Renal pelvis (tissue), 12 donors: Measurements from ENCODE around the gene AGTRAP. TPM values are rescaled to one million over a fixed set of nuclear protein-coding genes. Genes with fewer than 3 reads are reported as not detected.

Experiments
- DNase-seq: peaks from one replicate; pipeline ENCODE4 v3.0.0-alpha.2; 2013
- long read RNA-seq, 16 experiments: transcript quantifications; one replicate each; lab custom pipeline, GENCODE V29; 2026
- polyA plus RNA-seq, 3 donors: library from polyadenylated mRNA; unstranded; fragments of 120-200 nt; gene quantifications; one replicate each; pipeline ENCODE4 v1.2.1, GENCODE V29; 2013; ENCODE audit not compliant: insufficient read length in 3 of 3

Gene AGTRAP, protein sequence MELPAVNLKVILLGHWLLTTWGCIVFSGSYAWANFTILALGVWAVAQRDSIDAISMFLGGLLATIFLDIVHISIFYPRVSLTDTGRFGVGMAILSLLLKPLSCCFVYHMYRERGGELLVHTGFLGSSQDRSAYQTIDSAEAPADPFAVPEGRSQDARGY
- 10 to 100 TPM; 53.1 to 53.9 (median 53.7) TPM for polyA plus RNA-seq
- long read RNA-seq, donor 1, transcript AGTRAP-201 (5 exons, 1,107 nt), result major isoform, 34 of 61 reads
- long read RNA-seq, donor 1, transcript AGTRAP-203 (5 exons, 1,100 nt), result minor isoform, 11 of 61 reads
- long read RNA-seq, donor 1, partial matches to known transcripts, result 13 of 61 reads
- long read RNA-seq, donor 1, other reads (novel, unspliced or antisense), result 0 of 61 reads
- long read RNA-seq, donor 2, transcript AGTRAP-203 (5 exons, 1,100 nt), result minor isoform, 6 of 63 reads
- long read RNA-seq, donor 2, transcript AGTRAP-201 (5 exons, 1,107 nt), result major isoform, 39 of 63 reads
- long read RNA-seq, donor 2, partial matches to known transcripts, result 16 of 63 reads
- long read RNA-seq, donor 2, other reads (novel, unspliced or antisense), result 0 of 63 reads
- long read RNA-seq, donor 3, transcript AGTRAP-201 (5 exons, 1,107 nt), result major isoform, 30 of 46 reads
- long read RNA-seq, donor 3, transcript AGTRAP-203 (5 exons, 1,100 nt), result minor isoform, 6 of 46 reads
- long read RNA-seq, donor 3, partial matches to known transcripts, result 7 of 46 reads
- long read RNA-seq, donor 3, other reads (novel, unspliced or antisense), result 0 of 46 reads
- long read RNA-seq, donor 4, transcript AGTRAP-201 (5 exons, 1,107 nt), result major isoform, 41 of 72 reads
- long read RNA-seq, donor 4, partial matches to known transcripts, result 26 of 72 reads
- long read RNA-seq, donor 4, other reads (novel, unspliced or antisense), result 0 of 72 reads
- long read RNA-seq, donor 5, transcript AGTRAP-201 (5 exons, 1,107 nt), result major isoform, 17 of 24 reads
- long read RNA-seq, donor 5, transcript AGTRAP-203 (5 exons, 1,100 nt), result minor isoform, 7 of 24 reads
- long read RNA-seq, donor 5, partial matches to known transcripts, result 0 of 24 reads
- long read RNA-seq, donor 5, other reads (novel, unspliced or antisense), result 0 of 24 reads
- long read RNA-seq, donor 6, transcript AGTRAP-201 (5 exons, 1,107 nt), result major isoform, 22 of 48 reads
- long read RNA-seq, donor 6, transcript AGTRAP-203 (5 exons, 1,100 nt), result minor isoform, 6 of 48 reads
- long read RNA-seq, donor 6, partial matches to known transcripts, result 20 of 48 reads
- long read RNA-seq, donor 6, other reads (novel, unspliced or antisense), result 0 of 48 reads
- long read RNA-seq, donor 7, transcript AGTRAP-203 (5 exons, 1,100 nt), result minor isoform, 14 of 59 reads
- long read RNA-seq, donor 7, transcript AGTRAP-201 (5 exons, 1,107 nt), result major isoform, 44 of 59 reads
- long read RNA-seq, donor 7, partial matches to known transcripts, result 0 of 59 reads
- long read RNA-seq, donor 7, other reads (novel, unspliced or antisense), result 0 of 59 reads
- long read RNA-seq, donor 8, transcript AGTRAP-201 (5 exons, 1,107 nt), result major isoform, 5 of 6 reads
- long read RNA-seq, donor 8, partial matches to known transcripts, result 0 of 6 reads
- long read RNA-seq, donor 8, other reads (novel, unspliced or antisense), result 0 of 6 reads
- long read RNA-seq, donor 9, transcript AGTRAP-203 (5 exons, 1,100 nt), result minor isoform, 11 of 76 reads
- long read RNA-seq, donor 9, transcript AGTRAP-201 (5 exons, 1,107 nt), result major isoform, 50 of 76 reads
- long read RNA-seq, donor 9, partial matches to known transcripts, result 13 of 76 reads
- long read RNA-seq, donor 9, other reads (novel, unspliced or antisense), result 0 of 76 reads
- long read RNA-seq, donor 10, transcript AGTRAP-201 (5 exons, 1,107 nt), result major isoform, 28 of 47 reads
- long read RNA-seq, donor 10, partial matches to known transcripts, result 14 of 47 reads
- long read RNA-seq, donor 10, other reads (novel, unspliced or antisense), result 0 of 47 reads
- long read RNA-seq, donor 11, transcript AGTRAP-201 (5 exons, 1,107 nt), result major isoform, 22 of 41 reads
- long read RNA-seq, donor 11, transcript AGTRAP-203 (5 exons, 1,100 nt), result minor isoform, 7 of 41 reads
- long read RNA-seq, donor 11, partial matches to known transcripts, result 9 of 41 reads
- long read RNA-seq, donor 11, other reads (novel, unspliced or antisense), result 0 of 41 reads
- long read RNA-seq, donor 12, transcript AGTRAP-203 (5 exons, 1,100 nt), result minor isoform, 10 of 85 reads
- long read RNA-seq, donor 12, transcript AGTRAP-201 (5 exons, 1,107 nt), result major isoform, 51 of 85 reads
- long read RNA-seq, donor 12, partial matches to known transcripts, result 22 of 85 reads
- long read RNA-seq, donor 12, other reads (novel, unspliced or antisense), result 0 of 85 reads
- long read RNA-seq, donor 13, transcript AGTRAP-201 (5 exons, 1,107 nt), result major isoform, 17 of 20 reads
- long read RNA-seq, donor 13, partial matches to known transcripts, result 0 of 20 reads
- long read RNA-seq, donor 13, other reads (novel, unspliced or antisense), result 0 of 20 reads
- long read RNA-seq, donor 14, result 0 reads
- long read RNA-seq, donor 15, transcript AGTRAP-203 (5 exons, 1,100 nt), result minor isoform, 7 of 73 reads
- long read RNA-seq, donor 15, transcript AGTRAP-201 (5 exons, 1,107 nt), result major isoform, 44 of 73 reads
- long read RNA-seq, donor 15, partial matches to known transcripts, result 21 of 73 reads
- long read RNA-seq, donor 15, other reads (novel, unspliced or antisense), result 0 of 73 reads
- long read RNA-seq, donor 16, transcript AGTRAP-201 (5 exons, 1,107 nt), result major isoform, 37 of 66 reads
- long read RNA-seq, donor 16, transcript AGTRAP-203 (5 exons, 1,100 nt), result minor isoform, 9 of 66 reads
- long read RNA-seq, donor 16, partial matches to known transcripts, result 16 of 66 reads
- long read RNA-seq, donor 16, other reads (novel, unspliced or antisense), result 0 of 66 reads

DNA sequence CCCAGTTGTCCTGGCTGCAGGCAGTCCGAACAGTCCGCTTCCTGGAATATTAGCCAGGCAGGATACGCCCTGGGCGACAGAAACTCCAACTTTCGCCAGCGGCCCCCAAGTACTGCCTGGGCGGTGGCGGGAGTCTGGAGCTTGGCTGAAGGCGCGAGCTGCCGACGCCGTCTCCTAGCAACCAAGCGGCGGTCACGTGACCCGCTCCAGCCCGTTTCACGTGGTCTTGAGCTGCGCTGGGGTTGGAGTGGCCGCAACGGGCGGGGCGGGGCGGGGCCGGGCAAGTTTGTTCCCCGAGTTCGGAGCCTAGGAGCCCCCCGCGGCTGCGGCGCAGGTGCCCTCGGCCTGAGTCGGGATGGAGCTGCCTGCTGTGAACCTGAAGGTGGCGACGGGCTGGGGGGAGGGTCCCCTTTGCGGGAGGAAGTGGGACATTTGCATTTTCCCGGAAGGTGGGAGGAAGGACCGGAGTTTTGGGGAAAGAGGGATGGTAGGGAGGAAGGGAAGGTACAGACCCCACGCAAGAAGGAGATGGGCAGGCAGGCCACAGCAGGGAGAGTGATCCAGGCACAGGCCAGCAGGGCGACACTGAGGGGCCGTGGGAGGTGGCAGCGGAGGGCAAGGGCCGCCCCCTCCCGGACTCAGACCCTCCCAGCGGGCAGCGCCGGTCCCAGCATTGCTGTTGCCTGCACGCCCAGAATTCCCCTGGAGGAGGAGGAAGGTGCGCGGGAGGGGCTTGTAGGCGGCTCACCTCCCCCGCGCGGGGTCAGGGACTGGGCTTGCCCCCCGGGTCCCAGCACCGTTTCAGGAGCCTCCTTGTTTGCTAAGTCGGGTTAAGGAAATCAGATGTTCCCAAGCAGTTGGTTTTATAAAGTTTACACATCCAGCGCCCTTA is at the start of gene AGTRAP:
TSS of gene AGTRAP (plus strand) at position 283 of the 892 bp plus-strand sequence. CDS start at position 356, 73 bp downstream.
- peak; percentile 94 for DNase-seq

DNA sequence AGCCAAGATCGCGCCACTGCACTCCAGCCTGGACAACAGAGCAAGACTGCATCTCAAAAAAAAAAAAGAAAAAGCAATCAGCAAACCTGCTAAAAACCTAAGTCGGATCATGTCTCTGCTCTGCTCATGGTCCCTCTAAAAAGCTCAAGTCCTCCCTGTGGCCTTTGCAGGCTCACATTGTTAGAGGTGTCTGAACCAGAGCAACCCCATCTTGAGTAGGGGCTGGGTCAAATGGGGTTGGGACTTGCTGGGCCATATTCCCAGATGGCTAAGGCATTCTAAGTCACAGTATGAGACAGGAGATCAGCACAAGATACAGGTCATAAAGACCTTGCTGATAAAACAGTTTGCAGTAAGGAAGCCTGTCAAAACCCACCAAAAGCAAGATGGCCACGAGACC is 47.4 kb upstream of the AGTRAP start:
- DNase-seq, result no peak

DNA sequence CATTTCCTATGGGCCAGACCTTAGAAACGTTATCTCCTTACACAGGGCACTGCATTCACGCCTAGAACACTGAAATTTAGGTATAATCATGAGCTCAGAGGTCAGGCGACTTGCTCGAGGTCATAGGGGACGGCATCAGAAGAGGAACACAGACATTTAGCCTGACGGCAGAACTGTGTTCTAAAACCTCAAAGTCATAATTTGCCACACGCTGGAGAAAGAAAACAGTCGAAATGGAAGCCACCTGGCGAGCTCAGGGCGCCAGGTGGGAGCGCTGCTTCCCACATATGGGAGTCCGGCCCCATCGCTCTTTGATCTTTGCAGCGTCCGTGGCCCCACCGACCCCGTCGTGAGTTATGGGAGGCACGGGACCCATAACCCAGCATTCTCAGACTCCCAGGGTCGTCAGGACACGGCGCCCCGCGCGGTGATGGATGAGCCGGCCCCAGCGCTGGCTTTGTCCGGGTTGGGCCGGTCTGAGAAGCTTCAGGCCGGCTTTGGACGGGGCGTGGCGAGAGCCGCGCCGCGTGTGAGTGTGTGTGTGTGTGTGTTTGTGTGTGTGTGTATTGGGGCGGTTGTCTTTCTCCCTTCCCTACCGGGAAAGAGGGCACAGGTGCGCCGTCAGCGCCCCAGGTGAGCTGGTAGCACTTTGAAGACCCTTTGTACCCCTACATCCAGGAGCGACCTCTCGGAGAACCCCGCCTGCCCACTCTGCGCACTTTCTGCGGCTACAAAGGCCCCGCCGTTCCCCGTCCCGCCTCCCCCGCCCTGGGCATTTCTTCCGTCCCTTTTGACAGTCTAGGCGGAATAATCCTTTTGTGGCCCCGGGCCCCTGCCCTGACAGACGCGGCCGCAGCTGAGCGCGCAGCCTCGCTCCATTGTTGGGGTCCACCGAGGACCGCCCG is 45.3 kb upstream of the AGTRAP start:
- peak; percentile 69 for DNase-seq

DNA sequence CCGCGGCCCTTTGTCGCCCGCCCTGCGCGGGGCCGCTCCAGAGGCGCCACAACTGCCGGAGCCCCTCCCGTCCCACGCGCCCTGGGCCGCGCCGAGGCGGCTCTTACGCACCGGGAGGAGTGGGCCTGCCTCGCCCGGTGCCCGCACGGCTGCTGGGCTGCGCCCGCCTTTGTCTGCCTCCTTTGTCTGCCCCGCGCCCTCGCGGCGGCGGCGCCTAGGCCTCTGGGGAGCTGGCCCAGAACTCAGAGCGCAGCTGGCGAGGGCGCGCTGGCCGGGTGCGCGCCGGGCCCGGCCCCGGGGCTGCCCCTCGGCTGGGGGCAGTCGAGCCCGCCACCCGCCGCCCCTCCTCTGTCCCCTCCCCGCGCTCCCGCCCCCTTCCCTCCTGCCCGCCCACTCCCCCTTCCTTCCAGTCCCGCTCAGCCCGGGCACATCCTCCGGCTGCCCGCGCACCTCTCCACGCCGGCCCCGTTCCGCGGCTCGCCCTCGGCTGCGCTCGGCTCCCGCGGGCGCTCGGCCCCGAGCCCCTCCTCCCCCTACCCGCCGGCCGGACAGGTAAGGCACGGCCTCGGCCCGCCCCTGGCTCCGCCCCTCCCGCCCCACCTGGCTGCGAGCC is 44.5 kb upstream of the AGTRAP start, which contains the start of gene DRAXIN:
TSS of gene DRAXIN (plus strand) at position 409 of the 613 bp plus-strand sequence. CDS start 14,549 bp downstream, outside the sequence.
- DNase-seq, result peak; percentile 45

DNA sequence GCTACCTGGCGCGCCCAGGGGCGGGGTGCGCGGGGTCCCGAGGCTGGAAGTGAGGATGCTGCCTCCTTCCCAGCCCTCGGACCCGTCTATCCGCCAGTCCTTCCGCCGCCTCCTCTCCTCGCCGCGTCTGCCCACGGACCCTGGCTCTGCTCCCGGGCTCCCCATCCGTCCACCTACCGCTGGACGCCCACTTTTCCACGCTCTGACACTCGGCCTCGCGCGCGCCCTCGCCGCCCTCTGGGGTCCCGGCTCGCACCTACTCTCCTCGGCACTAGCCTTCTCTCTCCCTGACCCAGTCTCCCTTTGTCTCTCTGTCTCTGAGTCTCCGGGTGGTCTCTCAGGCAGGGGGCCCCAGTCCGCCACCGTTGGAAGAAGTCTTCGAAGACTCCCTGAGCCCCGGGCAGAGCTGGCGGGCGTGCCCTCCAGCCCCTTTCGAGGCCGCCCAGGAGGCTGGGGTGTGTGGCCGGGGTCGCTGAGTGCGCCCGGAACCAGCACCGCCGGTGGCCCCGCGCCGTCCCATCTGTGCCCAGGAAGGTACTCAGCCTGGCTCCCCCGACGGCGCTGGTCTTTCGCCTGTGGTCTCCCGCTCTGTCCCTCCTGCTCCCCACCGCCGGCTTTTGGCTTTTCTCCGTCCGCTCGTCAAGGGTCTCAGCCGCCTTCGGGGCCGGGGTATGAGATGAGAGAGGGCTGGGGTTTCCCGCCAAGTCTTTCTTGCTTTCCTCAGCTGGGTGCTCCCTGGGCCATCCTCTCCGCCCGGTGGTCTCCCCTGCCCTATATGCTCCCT is 43.8 kb upstream of the AGTRAP start:
- DNase-seq, result no peak

DNA sequence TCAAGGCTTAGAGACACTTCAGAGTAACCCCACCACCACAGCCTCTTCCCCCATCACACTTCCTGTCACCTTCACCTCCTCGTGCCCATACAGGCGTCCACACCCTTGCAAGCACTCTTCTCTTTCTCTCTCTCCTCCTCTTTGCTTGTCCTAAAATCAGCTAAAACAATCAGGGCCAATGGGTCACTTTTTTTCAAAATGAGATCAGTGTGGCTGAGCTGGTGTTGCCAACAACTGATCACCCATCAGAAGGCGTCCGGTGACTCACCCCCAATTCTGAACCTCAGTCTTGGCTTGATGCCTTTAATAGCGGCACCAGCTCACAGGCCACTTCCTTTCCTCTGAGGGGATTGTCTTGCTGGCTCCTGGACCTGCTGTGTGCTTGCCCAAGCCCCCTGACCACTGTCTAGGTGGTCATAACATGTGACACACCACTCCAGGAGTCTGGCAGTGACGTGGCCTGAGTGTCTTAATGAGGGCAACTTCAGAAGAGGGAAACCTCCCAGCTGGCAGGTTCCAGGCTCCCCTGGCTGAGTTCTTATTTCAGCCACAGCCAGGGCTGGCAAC is 42.8 kb upstream of the AGTRAP start:
- no peak for DNase-seq

DNA sequence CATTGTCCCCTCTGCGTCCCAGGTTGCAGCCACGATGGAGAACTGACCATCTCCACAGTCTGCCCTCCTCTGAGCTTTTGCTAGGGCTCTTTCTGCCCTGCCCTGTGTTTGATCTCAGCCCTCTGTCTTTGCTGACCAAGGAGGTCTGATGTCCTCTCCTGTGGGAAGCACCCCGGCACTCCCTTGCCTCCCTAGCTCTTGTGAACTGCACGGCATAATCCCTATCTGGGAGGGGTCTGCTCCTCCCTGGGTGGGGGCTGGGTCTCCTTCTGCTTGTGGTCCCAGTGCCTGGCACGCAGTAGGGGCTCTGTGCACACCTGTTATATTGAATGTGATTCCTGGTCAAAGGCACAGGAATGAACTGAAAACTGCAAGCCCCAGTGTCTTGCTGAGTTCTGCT is 42.0 kb upstream of the AGTRAP start:
- DNase-seq, result no peak

DNA sequence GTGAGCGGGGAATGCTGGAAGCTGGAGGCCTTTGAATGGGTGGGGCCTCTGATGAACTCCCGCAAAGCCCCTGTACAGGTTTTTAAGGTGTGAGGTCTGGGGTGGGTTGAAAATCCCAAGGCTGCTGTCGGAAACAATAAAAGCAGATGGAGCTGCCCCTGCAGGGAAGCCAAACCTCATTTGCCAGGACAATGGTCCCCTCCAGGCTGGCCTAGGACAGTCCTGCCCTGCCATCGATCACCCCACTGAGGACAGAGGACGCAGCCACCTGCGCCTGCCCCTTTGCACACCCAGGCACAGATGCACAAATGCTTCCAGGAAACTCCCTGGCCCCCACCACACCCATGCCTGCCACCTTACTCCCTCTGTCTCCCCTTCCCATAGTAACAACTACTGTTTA is 40.1 kb upstream of the AGTRAP start:
- no peak for DNase-seq

DNA sequence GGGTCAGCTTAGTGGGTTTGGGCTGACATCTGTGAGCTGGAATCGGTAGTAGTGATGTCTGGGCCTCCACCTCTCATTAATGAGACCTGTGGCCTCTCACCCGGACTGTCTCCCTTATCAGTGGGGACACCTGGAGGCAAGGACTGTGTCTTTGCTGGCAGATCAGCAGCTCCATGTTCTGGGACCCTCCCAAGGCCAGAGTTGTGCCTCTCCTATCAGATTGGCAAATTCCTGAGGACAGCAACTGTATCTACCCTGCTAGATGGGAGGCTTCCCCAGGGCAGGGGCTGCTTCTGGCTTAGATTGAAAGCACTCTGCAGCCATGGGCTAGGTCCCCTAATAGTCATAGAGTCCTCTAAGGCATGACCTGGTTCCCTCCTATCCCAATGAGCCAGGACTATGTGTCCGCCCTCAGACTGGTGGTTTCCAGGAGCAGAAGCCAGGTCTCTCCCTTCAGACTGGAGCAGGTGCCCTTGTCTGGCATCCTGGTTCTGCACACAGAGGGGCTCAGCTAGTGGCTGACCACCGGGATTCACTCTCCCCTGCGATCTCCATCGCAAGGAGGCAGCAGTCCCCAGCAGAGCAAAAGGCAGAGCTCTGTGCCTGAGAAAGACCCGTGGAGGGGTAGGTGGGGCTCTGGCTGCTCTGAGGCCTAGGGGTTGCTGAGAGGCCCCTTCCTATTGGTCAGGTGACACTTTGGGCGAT is 38.6 kb upstream of the AGTRAP start:
- no peak for DNase-seq

DNA sequence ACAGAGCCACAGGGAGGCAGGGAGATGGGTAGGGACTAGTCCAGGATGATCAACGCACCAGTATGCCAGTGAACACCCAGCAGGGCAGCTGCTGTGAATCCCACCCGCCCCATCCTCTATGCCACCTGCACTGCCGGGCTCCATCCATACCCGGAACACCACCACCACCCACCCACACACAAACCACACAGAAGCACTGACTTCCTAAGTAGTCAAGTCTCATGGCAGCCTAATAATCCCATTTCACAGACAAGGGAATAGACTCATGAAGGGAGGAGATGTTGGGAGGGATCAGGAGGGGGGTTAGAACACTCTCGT is 38.1 kb upstream of the AGTRAP start:
- DNase-seq, result no peak

DNA sequence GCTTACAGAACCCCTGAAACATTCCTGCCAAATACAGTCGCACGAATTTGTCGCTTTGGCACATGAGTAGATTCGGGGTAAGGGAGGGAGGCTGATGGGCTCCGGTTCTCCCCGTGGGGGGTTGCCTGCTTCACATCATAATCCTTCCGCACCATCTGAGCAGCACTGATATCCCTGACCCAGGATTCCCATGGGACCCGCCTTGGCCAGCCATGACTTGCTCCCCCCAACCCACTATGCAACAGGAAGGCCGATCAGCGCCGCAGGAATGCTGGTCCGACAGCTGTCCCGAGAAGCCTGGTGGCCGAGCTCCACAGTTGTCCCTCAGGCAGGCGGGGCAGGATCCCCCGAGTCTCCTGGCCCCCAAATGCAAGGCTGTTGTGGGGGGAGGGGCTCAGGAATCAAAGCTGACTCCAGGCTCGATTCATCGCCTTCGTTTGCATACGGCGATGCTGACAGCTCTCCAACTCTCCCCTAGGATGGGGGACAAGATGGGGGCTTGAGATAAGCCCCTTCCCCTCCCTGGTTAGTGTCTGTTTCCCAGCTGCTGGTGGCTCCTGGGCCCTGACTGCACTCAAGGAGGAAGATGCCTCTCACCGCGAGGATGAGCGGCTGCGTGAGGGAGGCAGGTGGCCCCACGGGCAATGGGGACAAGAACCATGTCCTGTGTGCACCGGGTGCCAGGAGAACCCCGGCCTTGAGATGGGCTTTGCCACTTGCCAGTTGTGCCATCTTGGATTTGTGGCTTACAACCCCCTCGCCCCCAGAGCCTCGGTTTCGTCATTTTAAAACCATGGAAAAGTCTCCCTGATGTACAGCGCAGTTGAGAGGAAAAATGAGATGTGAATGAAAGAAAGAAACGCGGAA is 35.1 kb upstream of the AGTRAP start:
- DNase-seq, result no peak

DNA sequence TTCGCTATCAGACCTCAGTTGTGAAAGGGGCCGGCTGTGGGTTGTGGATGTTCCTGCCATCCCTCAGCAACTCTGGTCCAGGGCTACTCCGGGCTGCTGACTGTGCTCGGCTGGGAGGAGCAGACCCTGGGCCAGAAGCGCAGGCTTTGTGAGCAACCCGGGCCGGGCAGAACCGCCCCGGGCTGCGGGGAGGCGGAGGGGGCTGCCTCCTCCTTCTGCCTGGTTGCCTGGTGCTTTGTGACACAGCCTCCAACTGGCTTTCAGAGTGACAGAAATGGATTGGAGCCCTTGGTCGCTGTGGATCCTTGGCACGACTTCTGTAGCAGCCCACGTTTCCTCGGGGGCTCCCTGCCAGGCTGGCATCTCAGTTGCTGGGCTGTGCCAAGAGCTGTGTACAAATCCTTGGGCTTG is 34.4 kb upstream of the AGTRAP start:
- no peak for DNase-seq
